Esophagus squamous epithelium (tissue), 5 donors: ENCODE results near the gene USP30. TPM values are rescaled to one million over a fixed set of nuclear protein-coding genes. Genes with fewer than 3 reads are reported as not detected.

Experiments
- DNase-seq: peaks from one replicate; lab custom pipeline; 2025; lab: John Stamatoyannopoulos, UW
- H3K27ac ChIP-seq, 4 donors: fragments of 200-600 bp; sonication (generic); one replicate each; pipeline ENCODE4 v1.5.1; 2016 to 2019; ENCODE audit warnings: mild to moderate bottlenecking in 1 of 4
- H3K27me3 ChIP-seq, 4 donors: fragments of 200-600 bp; sonication (generic); 1 replicate in 3 of 4; 2 replicates in 1 of 4; pipeline versions ENCODE4 v1.5.1 to v1.6.0; 2017 to 2021; ENCODE audit warnings: antibody characterized with exemption in 1 of 4
- H3K36me3 ChIP-seq, 3 donors: fragments of 200-600 bp; sonication (generic); one replicate each; pipeline ENCODE4 v1.5.1; 2016 to 2019
- H3K4me1 ChIP-seq, 3 donors: fragments of 200-600 bp; sonication (generic); one replicate each; pipeline ENCODE4 v1.5.1; 2017 to 2019
- H3K4me3 ChIP-seq, 4 donors: fragments of 200-600 bp; sonication (generic); 1 replicate in 3 of 4; 2 replicates in 1 of 4; pipeline ENCODE4 v1.5.1; 2016 to 2019; ENCODE audit warnings: mild to moderate bottlenecking in 2 of 4, moderate library complexity in 1 of 4
- H3K9me3 ChIP-seq, 3 donors: fragments of 200-600 bp; sonication (generic); one replicate each; pipeline ENCODE4 v1.5.1; 2016 to 2019
- CTCF ChIP-seq, 6 experiments: fragments of 450-650 bp in 4 of 6; fragments of 200-600 bp in 2 of 6; sonication (generic) in 2 of 6; IDR thresholded peaks; one replicate each; pipeline ENCODE4 v1.5.1; 2016 to 2019; ENCODE audit warnings: antibody characterized with exemption in 6 of 6, mild to moderate bottlenecking in 4 of 6, moderate library complexity in 4 of 6
- POLR2A ChIP-seq, 4 donors: fragments of 450-650 bp; IDR thresholded peaks; one replicate each; pipeline ENCODE4 v1.6.1; 2017; ENCODE audit warnings: antibody characterized with exemption in 4 of 4, mild to moderate bottlenecking in 4 of 4, moderate library complexity in 3 of 4
- WGBS, 2 donors: methylation state at CpG; one replicate each; pipeline ENCODE4 v1.1.5; 2018; 5-methylcytosine and 5-hydroxymethylcytosine counted together
- intact Hi-C: fragments of 100-400 bp; cut with DNase I; formaldehyde crosslinking; loops from one replicate; pipeline ENCODE4 v1.15.0; 2022
- total RNA-seq, 4 donors: library from RNA; depleted of rRNA; stranded (reverse); fragments of >200 nt; gene quantifications; one replicate each; pipeline ENCODE4 v1.1.0, GENCODE V29; 2016
- donor health status: DM: yes; HTN: yes; CAD: no.

USP30 gene
- total RNA-seq, 4 donors from 2014 or later, result 6.3 to 13.0 (median 8.7) TPM

GRCh38 chr12:109098651-109099050, 46.3 kb downstream of the USP30 start:
- Histone ChIP-seq H3K4me3 (peak overlapping the region; percentile 69 to 95 (median 80)), H3K27me3 (no peaks in the 10 kb centered on the region), H3K4me1 (peaks cover 7 to 39% (median 23%) of the 10 kb centered on the region in 3 donors), H3K36me3 (peaks cover 0 to 32% (median 18%) of the 10 kb centered on the region in 3 donors), H3K27ac (peak overlapping the region; percentile 86 to 98 (median 93)), H3K9me3 (no peaks in the 10 kb centered on the region)
- intact Hi-C loops, result loop anchor here (10.0 kb wide), 2 partner anchors 294 to 534 kb away; partner anchors contain the start of genes ISCU and SART3
- TF ChIP-seq POLR2A (IDR thresholded peaks at IDR 0.05), result no peak
- no peak for DNase-seq
- WGBS, 2 donors, result 3 to 8% methylated on average over 8 of the region's 8 CpGs

DNA sequence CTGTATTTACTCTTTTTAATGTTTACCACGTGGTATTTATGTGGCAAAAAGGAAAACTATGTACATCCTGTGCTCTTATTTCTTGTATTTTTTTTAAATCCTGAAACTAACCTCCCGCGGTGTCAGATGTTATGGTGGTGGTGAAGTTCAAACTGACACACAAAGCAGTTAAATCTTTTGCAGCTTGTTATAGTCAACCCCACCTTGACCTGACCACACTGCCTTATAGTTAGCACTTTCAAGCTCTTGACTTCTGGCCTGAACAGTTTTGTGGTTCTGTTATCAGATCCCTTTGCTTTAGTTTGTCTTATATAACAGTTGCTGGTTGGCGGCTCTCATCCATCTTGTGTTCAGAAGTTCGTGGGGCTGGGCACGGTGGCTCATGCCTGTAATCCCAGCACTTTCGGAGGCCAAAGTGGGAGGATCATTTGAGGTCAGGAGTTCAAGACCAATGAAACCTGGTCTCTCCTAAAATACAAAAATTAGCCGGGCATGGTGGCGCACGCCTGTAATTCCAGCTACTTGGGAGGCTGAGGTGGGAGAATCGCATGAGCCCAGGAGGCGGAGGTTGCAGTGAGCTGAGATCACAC, 47.1 kb downstream of the USP30 start:
- Histone ChIP-seq H3K27me3 (no peaks in the 10 kb centered on the region), H3K36me3 (peaks cover 0 to 41% (median 24%) of the 10 kb centered on the region in 3 donors), H3K4me3 (peak overlapping the region in 3 of 4 donors; percentile 69 to 95 (median 85)), H3K4me1 (peaks cover 7 to 37% (median 21%) of the 10 kb centered on the region in 3 donors), H3K27ac (peak overlapping the region in 3 of 4 donors; percentile 89 to 98 (median 97)), H3K9me3 (no peaks in the 10 kb centered on the region)
- no peak for DNase-seq
- intact Hi-C loops, result loop anchor here (10.0 kb wide), 2 partner anchors 295 to 535 kb away; partner anchors contain the start of genes ISCU and SART3
- no peak for TF ChIP-seq POLR2A (IDR thresholded peaks at IDR 0.05)
- no peak for TF ChIP-seq CTCF (IDR thresholded peaks at IDR 0.05)
- WGBS, 2 donors, result 68 to 72% methylated on average over 8 to 12 of the region's 12 CpGs

DNA sequence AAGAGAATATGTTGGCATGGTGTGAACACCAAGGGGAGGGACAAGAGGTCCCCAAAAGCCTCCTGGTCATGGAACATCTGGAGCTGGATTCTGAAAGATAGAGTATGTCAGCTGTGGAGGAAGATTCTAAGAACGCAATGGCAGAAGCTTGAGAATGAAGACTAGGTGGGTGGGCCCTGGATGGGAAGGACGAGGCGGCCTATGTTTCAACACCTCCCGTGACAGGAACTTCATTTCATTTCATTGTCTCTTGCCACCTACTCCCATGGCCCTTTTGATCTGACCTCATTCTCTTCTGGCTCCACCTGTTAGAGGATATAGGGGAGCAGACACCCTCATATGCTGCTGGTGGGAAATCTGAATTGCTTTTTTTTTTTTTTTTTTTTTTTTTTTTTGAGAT, 48.4 kb downstream of the USP30 start:
- DNase-seq, result no peak
- Histone ChIP-seq H3K4me1 (peaks cover 7 to 37% (median 21%) of the 10 kb centered on the region in 3 donors), H3K4me3 (no peak overlapping the region), H3K27ac (no peak overlapping the region), H3K27me3 (no peaks in the 10 kb centered on the region), H3K36me3 (peaks cover 0 to 53% (median 32%) of the 10 kb centered on the region in 3 donors), H3K9me3 (no peaks in the 10 kb centered on the region)
- WGBS, 2 donors, result 82 to 85% methylated on average over 4 of the region's 4 CpGs
- TF ChIP-seq POLR2A (IDR thresholded peaks at IDR 0.05) (no peak), CTCF (IDR thresholded peaks at IDR 0.05) (no peak)
- intact Hi-C loops, result no loop called here

GRCh38 chr12:109102491-109102890, 50.1 kb downstream of the USP30 start:
- H3K4me3 ChIP-seq, result no peak overlapping the region
- H3K27ac ChIP-seq, result no peak overlapping the region
- TF ChIP-seq POLR2A (IDR thresholded peaks at IDR 0.05), result no peak
- H3K36me3 ChIP-seq, result peaks cover 0 to 71% (median 35%) of the 10 kb centered on the region in 3 donors
- DNase-seq, result no peak
- intact Hi-C loops, result no loop called here
- 73 to 92% methylated on average over 3 of the region's 3 CpGs for WGBS, 2 donors
- H3K27me3 ChIP-seq, result no peaks in the 10 kb centered on the region
- H3K9me3 ChIP-seq, result no peaks in the 10 kb centered on the region
- H3K4me1 ChIP-seq, result peaks cover 2 to 31% (median 17%) of the 10 kb centered on the region in 3 donors

DNA sequence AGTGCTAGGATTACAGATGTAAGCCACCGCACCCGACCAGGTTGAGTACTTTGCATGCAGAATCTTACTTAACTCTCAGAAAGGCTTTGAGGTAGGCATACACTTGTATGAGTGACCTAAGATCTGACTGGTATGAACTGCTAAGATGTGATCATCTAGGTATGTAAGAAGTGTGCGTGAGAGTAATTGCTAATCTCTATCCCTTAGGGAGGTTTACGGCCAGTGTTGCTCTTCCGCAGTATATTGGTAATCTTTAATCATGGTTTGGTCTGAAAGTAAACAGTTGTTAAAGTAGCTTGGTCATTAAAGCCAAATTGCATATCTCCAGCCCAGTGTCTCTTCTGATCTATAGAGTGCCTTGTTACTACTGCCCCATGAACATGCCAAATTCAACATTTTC, 52.8 kb downstream of the USP30 start:
- no peak for TF ChIP-seq POLR2A (IDR thresholded peaks at IDR 0.05)
- H3K9me3 ChIP-seq, result no peaks in the 10 kb centered on the region
- no peak overlapping the region for H3K27ac ChIP-seq
- peaks cover 0 to 11% (median 3%) of the 10 kb centered on the region in 3 donors for H3K4me1 ChIP-seq
- no peak for DNase-seq
- WGBS, 2 donors, result 92 to 99% methylated on average over 5 of the region's 5 CpGs
- H3K27me3 ChIP-seq, result no peaks in the 10 kb centered on the region
- no peak overlapping the region for H3K4me3 ChIP-seq
- peaks cover 0 to 98% (median 35%) of the 10 kb centered on the region in 3 donors for H3K36me3 ChIP-seq
- intact Hi-C loops, result no loop called here

DNA sequence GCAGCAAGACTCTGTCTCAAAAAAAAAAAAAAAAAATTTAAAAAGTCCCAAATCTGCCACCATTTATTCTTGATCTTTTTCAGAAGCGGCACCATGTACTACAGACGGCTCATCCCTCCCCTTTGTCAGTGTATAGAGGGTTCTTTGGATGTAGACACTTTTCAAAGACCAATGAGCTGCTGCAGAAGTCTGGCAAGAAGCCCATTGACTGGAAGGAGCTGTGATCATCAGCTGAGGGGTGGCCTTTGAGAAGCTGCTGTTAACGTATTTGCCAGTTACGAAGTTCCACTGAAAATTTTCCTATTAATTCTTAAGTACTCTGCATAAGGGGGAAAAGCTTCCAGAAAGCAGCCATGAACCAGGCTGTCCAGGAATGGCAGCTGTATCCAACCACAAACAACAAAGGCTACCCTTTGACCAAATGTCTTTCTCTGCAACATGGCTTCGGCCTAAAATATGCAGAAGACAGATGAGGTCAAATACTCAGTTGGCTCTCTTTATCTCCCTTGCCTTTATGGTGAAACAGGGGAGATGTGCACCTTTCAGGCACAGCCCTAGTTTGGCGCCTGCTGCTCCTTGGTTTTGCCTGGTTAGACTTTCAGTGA, 57.5 kb downstream of the USP30 start:
- no peak overlapping the region for H3K4me3 ChIP-seq
- WGBS, 2 donors, result 80 to 84% methylated on average over 5 to 6 of the region's 6 CpGs
- peak overlapping the region; percentile 75 to 95 (median 90) for H3K27ac ChIP-seq
- no peak for DNase-seq
- TF ChIP-seq POLR2A (IDR thresholded peaks at IDR 0.05), result no peak
- TF ChIP-seq CTCF (IDR thresholded peaks at IDR 0.05), result no peak
- H3K4me1 ChIP-seq, result peaks cover 9 to 51% (median 26%) of the 10 kb centered on the region in 3 donors
- intact Hi-C loops, result loop anchor here (10.0 kb wide), 1 partner anchor 275 kb away; no protein-coding TSS in a partner anchor
- H3K27me3 ChIP-seq, result no peaks in the 10 kb centered on the region
- H3K9me3 ChIP-seq, result no peaks in the 10 kb centered on the region
- peaks cover 0 to 55% (median 7%) of the 10 kb centered on the region in 3 donors for H3K36me3 ChIP-seq
